Activated CD8-positive, alpha-beta memory T cell treated with anti-CD3 and anti-CD28 coated beads, Interleukin-2, amount 50 U/mL, for 1 hour (primary cell): ENCODE results near the gene ETDC.

Experiments used
- DNase-seq: peaks from one replicate; pipeline ENCODE4 v3.0.0-alpha.2; 2020; ENCODE audit errors: extremely low read depth

Gene ETDC

GRCh38 chrX:135346975-135347374 is 37.7 kb downstream of the ETDC start:
- no peak for DNase-seq

- DNase-seq, result no peak
These were observed 38.2 kb downstream of the ETDC start for GRCh38 chrX:135347381-135348016.

- no peak for DNase-seq
These were observed 45.0 kb downstream of the ETDC start for GRCh38 chrX:135354288-135354687.
